Measurements from ENCODE around the gene PPARG. TPM values are rescaled to one million over a fixed set of nuclear protein-coding genes. Genes with fewer than 3 reads are reported as not detected.

PPARG gene
- total RNA-seq, 2 donors from 2014 or later: 5.4 to 44.2 TPM

DNA sequence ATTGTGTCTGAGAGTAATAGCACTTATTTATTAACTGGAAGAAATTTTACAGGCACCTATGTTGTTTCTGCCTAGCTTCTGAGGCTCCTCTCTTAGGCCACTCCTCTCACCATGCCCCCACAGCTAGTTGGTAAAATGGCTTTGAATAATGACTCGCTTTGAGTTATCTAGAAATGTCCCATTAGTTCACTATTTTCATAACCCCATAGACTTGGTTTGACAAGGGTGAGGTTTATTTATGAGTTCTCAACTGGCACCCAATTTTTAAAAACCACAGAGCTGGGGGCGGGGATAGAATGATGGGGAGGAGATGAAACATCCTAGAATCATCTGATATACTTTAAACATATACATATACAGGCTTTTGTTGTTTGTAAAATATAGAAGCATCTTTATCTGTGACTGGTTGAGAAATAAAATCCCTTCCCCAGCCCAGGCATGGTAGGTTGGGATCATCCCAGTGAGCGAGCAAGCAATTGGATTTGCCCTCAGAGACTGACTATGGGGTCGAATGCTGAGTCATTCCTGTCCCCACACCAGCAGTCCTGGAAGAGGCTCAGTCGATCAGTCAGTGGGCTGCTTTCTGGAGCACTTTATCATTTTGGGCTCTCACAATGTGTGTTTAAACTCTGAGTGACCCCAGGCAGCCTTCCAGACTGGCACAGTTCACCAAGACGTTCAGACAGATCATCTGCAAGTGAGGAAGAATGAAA, 135.2 kb downstream of the PPARG start:
- no peak overlapping the region for H3K27ac ChIP-seq
- intact Hi-C loops (cut with DNase I): no loop called here

DNA sequence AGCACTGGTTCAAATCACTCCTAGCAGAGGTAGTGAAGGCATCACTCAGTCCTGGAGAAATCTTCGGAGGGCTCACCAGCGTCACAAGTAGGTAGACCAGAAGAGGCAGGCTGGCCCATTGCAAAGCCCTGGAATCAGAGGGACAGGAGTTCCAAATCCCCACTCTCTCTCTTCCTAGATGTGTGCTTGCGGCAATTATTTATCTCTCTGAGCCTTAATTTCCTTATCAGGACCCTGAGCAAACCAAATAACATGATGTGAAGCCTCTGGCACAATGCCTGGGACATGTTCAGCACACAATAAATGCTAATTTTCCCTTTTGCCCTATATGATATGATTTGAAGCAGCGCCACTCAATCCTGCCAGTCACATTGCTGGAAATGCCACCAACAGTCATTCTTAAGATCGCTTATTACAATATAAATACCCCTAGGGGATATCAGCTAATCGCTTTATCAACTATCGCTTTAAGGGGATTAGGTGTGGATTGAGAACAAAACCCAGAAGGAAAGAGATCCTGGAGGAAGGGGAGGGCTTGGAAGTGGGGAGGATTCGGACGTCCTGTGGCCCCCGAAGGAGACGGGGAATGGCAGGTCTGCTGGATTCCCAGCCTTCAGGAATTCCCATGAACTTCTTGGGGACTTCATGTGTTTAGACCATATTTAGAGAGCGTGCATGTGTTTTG, 135.9 kb downstream of the PPARG start:
- WGBS, 2 donors: 59 to 70% methylated on average over 12 of the region's 12 CpGs
- Histone ChIP-seq H3K4me1 (peaks cover 9% of the 10 kb centered on the region), H3K27ac (no peak overlapping the region), H3K4me3 (no peak overlapping the region), H3K27me3 (no peaks in the 10 kb centered on the region), H3K36me3 (replicated peaks in 1 of 2; ENCODE audit: insufficient read depth in 1 of 2, low read depth in 2 of 2) (no peaks in the 10 kb centered on the region), H3K9me3 (no peaks in the 10 kb centered on the region)
- DNase-seq: no peak
- no peak for ATAC-seq
- TF ChIP-seq CTCF (IDR thresholded peaks at IDR 0.05): no peak
- no peak for TF ChIP-seq POLR2A (IDR thresholded peaks at IDR 0.05)
- intact Hi-C loops (cut with DNase I): no loop called here

More for the DNA sequence above, 135.2 kb downstream of the PPARG start:
- H3K4me3 ChIP-seq: no peak overlapping the region
- DNase-seq (no peak), ATAC-seq (no peak)
- WGBS, 2 donors: 37 to 44% methylated on average over 6 of the region's 6 CpGs
- no peaks in the 10 kb centered on the region for H3K9me3 ChIP-seq
- no peaks in the 10 kb centered on the region for H3K36me3 ChIP-seq (replicated peaks in 1 of 2; ENCODE audit: insufficient read depth in 1 of 2, low read depth in 2 of 2)
- no peaks in the 10 kb centered on the region for H3K27me3 ChIP-seq
- H3K4me1 ChIP-seq: peaks cover 9% of the 10 kb centered on the region
- TF ChIP-seq POLR2A (IDR thresholded peaks at IDR 0.05) (no peak), CTCF (IDR thresholded peaks at IDR 0.05) (no peak)

- no peak for DNase-seq
- WGBS, 2 donors: 70 to 74% methylated on average over 11 of the region's 11 CpGs
- Histone ChIP-seq H3K9me3 (no peaks in the 10 kb centered on the region), H3K36me3 (replicated peaks in 1 of 2; ENCODE audit: insufficient read depth in 1 of 2, low read depth in 2 of 2) (no peaks in the 10 kb centered on the region), H3K27me3 (no peaks in the 10 kb centered on the region), H3K4me1 (peaks cover 9% of the 10 kb centered on the region), H3K4me3 (no peak overlapping the region), H3K27ac (no peak overlapping the region)
- intact Hi-C loops (cut with DNase I): no loop called here
- ATAC-seq: no peak
- TF ChIP-seq CTCF (IDR thresholded peaks at IDR 0.05) (no peak), POLR2A (IDR thresholded peaks at IDR 0.05) (no peak)
Observed at GRCh38 chr3:12425850-12426579, 137.1 kb downstream of the PPARG start.

- DNase-seq: no peak
- WGBS, 2 donors: 52 to 63% methylated on average over 4 of the region's 4 CpGs
- Histone ChIP-seq H3K4me3 (no peak overlapping the region), H3K36me3 (replicated peaks in 1 of 2; ENCODE audit: insufficient read depth in 1 of 2, low read depth in 2 of 2) (no peaks in the 10 kb centered on the region), H3K9me3 (no peaks in the 10 kb centered on the region), H3K4me1 (peaks cover 9% of the 10 kb centered on the region), H3K27me3 (no peaks in the 10 kb centered on the region), H3K27ac (no peak overlapping the region)
- TF ChIP-seq POLR2A (IDR thresholded peaks at IDR 0.05) (no peak), CTCF (IDR thresholded peaks at IDR 0.05) (no peak)
- ATAC-seq: no peak
- intact Hi-C loops (cut with DNase I): no loop called here
Observed at GRCh38 chr3:12427551-12427950, 138.7 kb downstream of the PPARG start.

All from body of pancreas (tissue), 4 donors.